Osteoblast (primary cell): ENCODE results near the gene CNN2. TPM values are rescaled to one million over a fixed set of nuclear protein-coding genes. Genes with fewer than 3 reads are reported as not detected.

Experiments
- DNase-seq: peaks from one replicate; pipeline ENCODE4 v3.0.0; 2011; ENCODE audit warnings: low spot score, mixed read lengths; ENCODE audit not compliant: insufficient read length; ENCODE audit errors: missing footprints
- H2AFZ ChIP-seq: 2 replicates; pipeline ENCODE4 v1.6.0; 2011; ENCODE audit warnings: mild to moderate bottlenecking, low read length
- H3K27ac ChIP-seq: 2 replicates; pipeline ENCODE4 v1.5.1; 2011; ENCODE audit warnings: mild to moderate bottlenecking, low read depth, low read length, moderate library complexity
- H3K27me3 ChIP-seq: 2 replicates; pipeline ENCODE4 v1.6.0; 2012; ENCODE audit warnings: mild to moderate bottlenecking, control low read depth, inconsistent platforms, low read length, moderate library complexity; ENCODE audit not compliant: insufficient read depth
- H3K36me3 ChIP-seq: 2 replicates; pipeline ENCODE4 v1.5.1; 2011; ENCODE audit warnings: mild to moderate bottlenecking, low read length, control low read depth, moderate library complexity; ENCODE audit not compliant: insufficient read depth
- H3K4me1 ChIP-seq: 2 replicates; pipeline ENCODE4 v1.5.1; 2011; ENCODE audit warnings: mild to moderate bottlenecking, low read length, control low read depth, moderate library complexity; ENCODE audit not compliant: insufficient read depth
- H3K4me2 ChIP-seq: 2 replicates; pipeline ENCODE4 v1.6.0; 2011; ENCODE audit warnings: mild to moderate bottlenecking, low read length; ENCODE audit not compliant: insufficient read depth
- H3K4me3 ChIP-seq: fragments of 200-600 bp; sonication (generic); 3 replicates; pipeline ENCODE4 v1.5.1; 2012; ENCODE audit warnings: mild to moderate bottlenecking, low read length, inconsistent platforms; ENCODE audit not compliant: insufficient read depth
- H3K79me2 ChIP-seq: 2 replicates; pipeline ENCODE4 v1.6.0; 2012; ENCODE audit warnings: mild to moderate bottlenecking, low read length, control low read depth, inconsistent platforms; ENCODE audit not compliant: insufficient read depth
- H3K9me3 ChIP-seq: 2 replicates; pipeline ENCODE4 v1.5.1; 2011; ENCODE audit warnings: low read depth, low read length, control low read depth
- H4K20me1 ChIP-seq: 2 replicates; pipeline ENCODE4 v1.6.0; 2012; ENCODE audit warnings: mild to moderate bottlenecking, low read length, control low read depth; ENCODE audit not compliant: insufficient read depth
- total RNA-seq: library from RNA; depleted of rRNA; stranded (reverse); fragments of >200 nt; gene quantifications from 2 replicates; pipeline ENCODE4 v1.2.3, GENCODE V29; 2012
- TF ChIP-seq, protein P1 (sequence below): IDR thresholded peaks from 2 replicates; pipeline ENCODE4 v1.5.1; 2011; ENCODE audit warnings: mild to moderate bottlenecking, low read depth, low read length, moderate library complexity; ENCODE audit errors: extremely low read depth

CNN2 gene
- total RNA-seq, 1 donor: 594 TPM

DNA sequence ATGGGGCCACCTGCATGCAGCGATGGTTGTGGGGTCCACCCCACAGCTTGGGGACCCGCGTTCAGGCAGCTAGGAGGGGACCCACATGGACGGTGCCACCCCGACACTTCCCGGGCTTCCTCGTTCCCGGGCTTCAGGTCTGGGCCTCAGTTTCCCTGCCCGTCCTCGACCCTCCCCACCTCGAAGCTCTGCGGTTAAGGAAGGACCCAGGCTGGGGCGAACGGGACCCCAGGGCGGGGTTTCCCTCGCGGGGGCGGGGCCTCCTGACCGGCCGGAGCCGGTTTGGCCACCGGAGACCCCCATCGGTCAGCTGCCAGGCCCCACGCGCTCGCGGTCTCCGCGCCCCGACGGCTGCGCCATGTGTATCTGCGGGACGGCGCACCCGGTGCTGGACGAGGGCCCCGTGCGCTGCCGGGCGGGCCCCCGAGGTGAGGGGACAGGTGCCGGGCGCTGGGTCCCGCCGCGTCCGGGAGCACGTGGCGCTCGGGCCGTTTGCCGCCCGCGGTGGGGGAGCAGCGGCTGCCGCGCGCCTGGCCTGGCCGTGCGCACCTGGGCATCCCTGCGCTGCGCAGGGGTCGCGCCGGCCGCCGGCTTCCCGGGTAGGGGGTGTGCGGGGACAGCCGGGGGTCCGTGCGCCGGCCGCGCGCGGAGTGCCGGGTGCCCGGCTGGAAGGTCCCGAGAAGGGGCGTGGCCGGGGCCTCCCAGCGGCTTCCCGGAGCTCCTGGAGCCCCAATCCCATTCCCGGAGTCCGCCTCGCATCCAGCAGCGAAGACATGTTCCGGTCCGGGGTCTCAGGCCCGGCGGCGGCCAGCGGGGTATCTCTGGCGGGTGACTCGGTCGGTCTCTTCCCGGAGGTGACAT lies 44.8 kb downstream of the CNN2 start:
- H3K4me1 ChIP-seq: no peaks in the 10 kb centered on the region
- H3K36me3 ChIP-seq: no peaks in the 10 kb centered on the region
- H2AFZ ChIP-seq: no peak overlapping the region
- no peaks in the 10 kb centered on the region for H3K9me3 ChIP-seq
- H3K4me2 ChIP-seq: no peak overlapping the region
- H3K4me3 ChIP-seq: no peak overlapping the region
- H3K27ac ChIP-seq: no peak overlapping the region
- no peaks in the 10 kb centered on the region for H3K79me2 ChIP-seq
- peaks cover 50% of the 10 kb centered on the region for H3K27me3 ChIP-seq
- TF ChIP-seq, protein P1, sequence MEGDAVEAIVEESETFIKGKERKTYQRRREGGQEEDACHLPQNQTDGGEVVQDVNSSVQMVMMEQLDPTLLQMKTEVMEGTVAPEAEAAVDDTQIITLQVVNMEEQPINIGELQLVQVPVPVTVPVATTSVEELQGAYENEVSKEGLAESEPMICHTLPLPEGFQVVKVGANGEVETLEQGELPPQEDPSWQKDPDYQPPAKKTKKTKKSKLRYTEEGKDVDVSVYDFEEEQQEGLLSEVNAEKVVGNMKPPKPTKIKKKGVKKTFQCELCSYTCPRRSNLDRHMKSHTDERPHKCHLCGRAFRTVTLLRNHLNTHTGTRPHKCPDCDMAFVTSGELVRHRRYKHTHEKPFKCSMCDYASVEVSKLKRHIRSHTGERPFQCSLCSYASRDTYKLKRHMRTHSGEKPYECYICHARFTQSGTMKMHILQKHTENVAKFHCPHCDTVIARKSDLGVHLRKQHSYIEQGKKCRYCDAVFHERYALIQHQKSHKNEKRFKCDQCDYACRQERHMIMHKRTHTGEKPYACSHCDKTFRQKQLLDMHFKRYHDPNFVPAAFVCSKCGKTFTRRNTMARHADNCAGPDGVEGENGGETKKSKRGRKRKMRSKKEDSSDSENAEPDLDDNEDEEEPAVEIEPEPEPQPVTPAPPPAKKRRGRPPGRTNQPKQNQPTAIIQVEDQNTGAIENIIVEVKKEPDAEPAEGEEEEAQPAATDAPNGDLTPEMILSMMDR: no peak
- H4K20me1 ChIP-seq: no peaks in the 10 kb centered on the region
- DNase-seq: no peak

- no peak overlapping the region for H3K4me2 ChIP-seq
- H2AFZ ChIP-seq: no peak overlapping the region
- TF ChIP-seq, protein P1: no peak
- no peaks in the 10 kb centered on the region for H3K9me3 ChIP-seq
- no peaks in the 10 kb centered on the region for H3K36me3 ChIP-seq
- no peaks in the 10 kb centered on the region for H3K79me2 ChIP-seq
- H3K27me3 ChIP-seq: peaks cover 38% of the 10 kb centered on the region
- no peaks in the 10 kb centered on the region for H4K20me1 ChIP-seq
- no peak for DNase-seq
- no peak overlapping the region for H3K4me3 ChIP-seq
- no peaks in the 10 kb centered on the region for H3K4me1 ChIP-seq
- H3K27ac ChIP-seq: no peak overlapping the region
These were observed 46.1 kb downstream of the CNN2 start for GRCh38 chr19:1072371-1073015.

GRCh38 chr19:1073063-1073955 lies 46.9 kb downstream of the CNN2 start:
- no peak overlapping the region for H2AFZ ChIP-seq
- H4K20me1 ChIP-seq: no peaks in the 10 kb centered on the region
- H3K36me3 ChIP-seq: no peaks in the 10 kb centered on the region
- no peak overlapping the region for H3K27ac ChIP-seq
- no peak overlapping the region for H3K4me3 ChIP-seq
- H3K9me3 ChIP-seq: no peaks in the 10 kb centered on the region
- H3K27me3 ChIP-seq: peaks cover 31% of the 10 kb centered on the region
- no peaks in the 10 kb centered on the region for H3K79me2 ChIP-seq
- TF ChIP-seq, protein P1: no peak
- no peaks in the 10 kb centered on the region for H3K4me1 ChIP-seq
- no peak overlapping the region for H3K4me2 ChIP-seq
- DNase-seq: no peak
